Measurements from ENCODE around the gene ARMH3.

- TF ChIP-seq REST (IDR thresholded peaks at IDR 0.05; ENCODE audit: insufficient read depth in 1 of 2, low read depth in 2 of 2, low read length in 2 of 2) (no peak), FOXP2 (optimal IDR thresholded peaks at IDR 0.05; ENCODE audit: borderline replicate concordance, extremely low read depth, extremely low read length, insufficient read depth) (no peak)
Measured at GRCh38 chr10:101939729-101940128, 116.2 kb downstream of the ARMH3 start.

Data from PFSK-1 (cell line).